Erythroblast (primary cell): ENCODE results near the gene B9D1.

ENCODE experiments used
- GATA1 ChIP-seq: IDR thresholded peaks from 2 replicates; pipeline ENCODE4 v1.6.1; 2011; ENCODE audit warnings: low read depth, mild to moderate bottlenecking, control low read depth, low read length, moderate library complexity
- POLR2A ChIP-seq: IDR thresholded peaks from 2 replicates; pipeline ENCODE4 v1.6.1; 2011; ENCODE audit warnings: mild to moderate bottlenecking, low read length

DNA sequence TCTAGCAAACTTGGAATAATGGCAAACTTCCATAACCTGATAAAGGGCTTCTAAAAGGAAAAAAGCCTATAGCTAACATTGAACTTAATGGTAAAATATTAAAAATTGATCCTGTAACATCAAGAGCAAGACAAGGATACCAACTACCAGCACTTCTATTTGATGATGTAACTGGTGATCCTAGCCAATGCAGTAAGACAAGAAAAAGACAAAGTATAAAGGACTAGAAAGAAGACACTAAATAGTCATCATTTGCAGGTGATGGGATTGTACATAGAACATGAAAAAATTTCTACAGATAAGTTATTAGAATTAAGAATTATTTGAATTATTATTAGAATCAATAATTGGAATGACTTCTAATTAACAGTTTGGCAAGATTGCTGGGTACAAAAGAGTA lies 37.0 kb downstream of the B9D1 start:
- TF ChIP-seq POLR2A, result no peak
- no peak for TF ChIP-seq GATA1
